Activated gamma-delta T cell (primary cell): Measurements from ENCODE around the gene KRTAP13-2.

Experiments used
- DNase-seq: peaks from one replicate; lab custom pipeline; 2025; lab: John Stamatoyannopoulos, UW

KRTAP13-2 gene

DNA sequence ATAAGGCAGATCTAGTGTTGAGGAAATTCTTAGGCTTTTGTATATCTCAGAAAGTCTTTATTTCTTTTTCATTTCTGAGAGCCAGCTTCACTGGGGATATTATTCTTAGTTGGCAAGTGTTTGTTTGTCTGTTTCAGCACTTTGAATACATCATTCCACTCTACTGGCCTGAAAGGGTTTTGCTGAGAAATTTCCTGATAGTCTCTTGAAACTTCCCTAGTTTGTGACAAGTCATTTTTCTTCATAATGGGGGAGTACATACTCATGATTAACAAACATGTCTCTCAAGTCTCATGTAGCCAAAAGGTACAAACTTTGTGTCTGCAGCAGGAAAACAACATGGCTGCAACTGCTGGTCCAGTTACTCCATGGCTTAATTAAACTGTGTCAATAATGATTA is 45.7 kb downstream of the KRTAP13-2 start:
- DNase-seq = no peak
